ENCODE measurements around the gene MARCHF5.
A peak's percentile ranks its signal among the peaks of the same experiment; 100 is the strongest.

MARCHF5 gene

GRCh38 chr10:92290837-92291615 is at the start of gene MARCHF5, which contains the start of gene CPEB3:
TSS of gene MARCHF5 (plus strand) at chr10:92291167. CDS start at chr10:92291495, 328 bp downstream.
TSS of gene CPEB3 (minus strand) at chr10:92291078. CDS start at chr10:92240350, 50,728 bp downstream.
- DNase-seq (ENCODE audit: low spot score), result peak; percentile 95
- FAIRE-seq, result peak; percentile 80

GRCh38 chr10:92241501-92241900 is 49.5 kb upstream of the MARCHF5 start:
- FAIRE-seq (no peak), DNase-seq (ENCODE audit: low spot score) (no peak)

GRCh38 chr10:92242380-92242779 is 48.6 kb upstream of the MARCHF5 start:
- FAIRE-seq, result no peak
- no peak for DNase-seq (ENCODE audit: low spot score)

GRCh38 chr10:92242910-92243671 is 47.9 kb upstream of the MARCHF5 start:
- DNase-seq (ENCODE audit: low spot score) (peak; percentile 37), FAIRE-seq (peak; percentile 72)

GRCh38 chr10:92244796-92245195 is 46.2 kb upstream of the MARCHF5 start:
- no peak for DNase-seq (ENCODE audit: low spot score)
- no peak for FAIRE-seq

- no peak for DNase-seq (ENCODE audit: low spot score)
- no peak for FAIRE-seq
Measured at GRCh38 chr10:92248566-92248965, 42.4 kb upstream of the MARCHF5 start.

GRCh38 chr10:92263396-92263795 is 27.6 kb upstream of the MARCHF5 start:
- FAIRE-seq (no peak), DNase-seq (ENCODE audit: low spot score) (no peak)

GRCh38 chr10:92264249-92264648 is 26.7 kb upstream of the MARCHF5 start:
- no peak for FAIRE-seq

GRCh38 chr10:92265687-92266258 is 25.2 kb upstream of the MARCHF5 start:
- FAIRE-seq (no peak), DNase-seq (ENCODE audit: low spot score) (no peak)

More at GRCh38 chr10:92264249-92264648, 26.7 kb upstream of the MARCHF5 start:
- DNase-seq (ENCODE audit: low spot score), result no peak

- FAIRE-seq (no peak), DNase-seq (ENCODE audit: low spot score) (no peak)
Measured at GRCh38 chr10:92267343-92267742, 23.6 kb upstream of the MARCHF5 start.

GRCh38 chr10:92268748-92269147 is 22.2 kb upstream of the MARCHF5 start:
- no peak for FAIRE-seq
- DNase-seq (ENCODE audit: low spot score), result no peak

- DNase-seq (ENCODE audit: low spot score) (no peak), FAIRE-seq (no peak)
Measured at GRCh38 chr10:92274071-92274470, 16.9 kb upstream of the MARCHF5 start.

GRCh38 chr10:92278996-92279696 is 11.8 kb upstream of the MARCHF5 start:
- DNase-seq (ENCODE audit: low spot score) (no peak), FAIRE-seq (no peak)

GRCh38 chr10:92284112-92284704 is 6.8 kb upstream of the MARCHF5 start:
- DNase-seq (ENCODE audit: low spot score), result no peak
- no peak for FAIRE-seq

GRCh38 chr10:92290076-92290836 is 711 bp upstream of the MARCHF5 start:
- FAIRE-seq (no peak), DNase-seq (ENCODE audit: low spot score) (peak; percentile 20)

GRCh38 chr10:92291616-92291865 is 574 bp downstream of the MARCHF5 start:
- DNase-seq (ENCODE audit: low spot score), result no peak
- no peak for FAIRE-seq

GRCh38 chr10:92291921-92292845 is 1.2 kb downstream of the MARCHF5 start:
- FAIRE-seq, result no peak
- peak; percentile 30 for DNase-seq (ENCODE audit: low spot score)

- no peak for DNase-seq (ENCODE audit: low spot score)
- no peak for FAIRE-seq
Measured at GRCh38 chr10:92298487-92298886, 7.5 kb downstream of the MARCHF5 start.

- no peak for FAIRE-seq
- no peak for DNase-seq (ENCODE audit: low spot score)
Measured at GRCh38 chr10:92303096-92303495, 12.1 kb downstream of the MARCHF5 start.

- DNase-seq (ENCODE audit: low spot score), result no peak
- no peak for FAIRE-seq
Measured at GRCh38 chr10:92304061-92304460, 13.1 kb downstream of the MARCHF5 start.
